CD4-positive, CD25-positive, alpha-beta regulatory T cell (primary cell): ENCODE data around the gene MTF1. TPM values are rescaled to one million over a fixed set of nuclear protein-coding genes. Genes with fewer than 3 reads are reported as not detected.

Experiments used
- ATAC-seq, 2 donors: fragments of 150-1000 bp; cut with Tn5 transposase; one replicate each; pipeline ENCODE4 v1.10.0; 2021; ENCODE audit warnings: low read depth in 2 of 2, moderate number of reproducible peaks in 2 of 2, moderate library complexity in 1 of 2
- DNase-seq, 3 donors: peaks; one replicate each; pipeline versions ENCODE4 v3.0.0 to v3.0.0-alpha.2; 2012 to 2022; ENCODE audit warnings: mixed read lengths in 1 of 3
- H3K27ac ChIP-seq: one replicate; pipeline ENCODE4 v1.7.0; 2013; ENCODE audit warnings: mild to moderate bottlenecking, low read length; ENCODE audit not compliant: insufficient read depth, poor library complexity, severe bottlenecking
- H3K27me3 ChIP-seq: one replicate; pipeline ENCODE4 v1.7.0; 2013; ENCODE audit warnings: low read length; ENCODE audit not compliant: control insufficient read depth, insufficient read depth
- H3K36me3 ChIP-seq: one replicate; pipeline ENCODE4 v1.7.0; 2013; ENCODE audit warnings: mild to moderate bottlenecking, low read length, moderate library complexity; ENCODE audit not compliant: control insufficient read depth, insufficient read depth
- H3K4me1 ChIP-seq: 2 replicates; pipeline ENCODE4 v1.7.0; 2013; ENCODE audit warnings: mild to moderate bottlenecking, low read length; ENCODE audit not compliant: insufficient read depth, control insufficient read depth, poor library complexity, severe bottlenecking
- H3K4me3 ChIP-seq: one replicate; pipeline ENCODE4 v1.7.0; 2013; ENCODE audit warnings: low read depth, mild to moderate bottlenecking, low read length, moderate library complexity
- H3K9me3 ChIP-seq, 2 experiments: 1 replicate in 1 of 2; 2 replicates in 1 of 2; pipeline ENCODE4 v1.7.0; 2013; ENCODE audit warnings: low read length in 2 of 2, mild to moderate bottlenecking in 1 of 2, moderate library complexity in 1 of 2; ENCODE audit not compliant: control insufficient read depth in 2 of 2
- H3K27ac Mint-ChIP-seq, 3 donors: one replicate each; pipeline ENCODE4 v1.8.0; 2020 to 2022; ENCODE audit warnings: mild to moderate bottlenecking in 3 of 3, mixed read lengths in 3 of 3, moderate library complexity in 2 of 3
- H3K27me3 Mint-ChIP-seq: one replicate; pipeline ENCODE4 v1.8.0; 2022; ENCODE audit warnings: mild to moderate bottlenecking, mixed read lengths
- H3K36me3 Mint-ChIP-seq: one replicate; pipeline ENCODE4 v1.8.0; 2020; ENCODE audit warnings: mixed read lengths
- H3K4me1 Mint-ChIP-seq, 4 donors: one replicate each; pipeline ENCODE4 v1.8.0; 2020 to 2022; ENCODE audit warnings: mixed read lengths in 4 of 4, mild to moderate bottlenecking in 1 of 4
- H3K4me3 Mint-ChIP-seq, 4 donors: one replicate each; pipeline ENCODE4 v1.8.0; 2020 to 2022; ENCODE audit warnings: mild to moderate bottlenecking in 4 of 4, mixed read lengths in 4 of 4, moderate library complexity in 3 of 4
- H3K9me3 Mint-ChIP-seq, 7 donors: one replicate each; pipeline ENCODE4 v1.8.0; 2020 to 2022; ENCODE audit warnings: mixed read lengths in 7 of 7, mild to moderate bottlenecking in 3 of 7, moderate library complexity in 2 of 7
- polyA plus RNA-seq, 4 donors: library from polyadenylated mRNA; unstranded; fragments of 300-500 nt; fragmentation: Illumina TruSeq; gene quantifications; one replicate each; pipeline ENCODE4 v1.2.3, GENCODE V29; 2021
- total RNA-seq: library from RNA; stranded (reverse); gene quantifications from one replicate; pipeline ENCODE4 v1.2.3, GENCODE V29; 2022

The MTF1 gene
- total and polyA plus RNA-seq, 5 donors from 2014 or later, result 16.3 to 34.1 (median 18.8) TPM

GRCh38 chr1:37845049-37845646 is 14.2 kb downstream of the MTF1 start:
- peak overlapping the region in 1 of 4 donors; percentile 54 for H3K4me3 Mint-ChIP-seq
- H3K36me3 Mint-ChIP-seq, result peaks cover 27% of the 10 kb centered on the region
- H3K27me3 Mint-ChIP-seq, result no peaks in the 10 kb centered on the region
- Histone ChIP-seq H3K36me3 (peaks cover 29% of the 10 kb centered on the region), H3K27me3 (no peaks in the 10 kb centered on the region), H3K9me3 (no peaks in the 10 kb centered on the region), H3K4me1 (peaks cover 7% of the 10 kb centered on the region), H3K27ac (no peak overlapping the region), H3K4me3 (no peak overlapping the region)
- DNase-seq (no peak), ATAC-seq (no peak)
- H3K27ac Mint-ChIP-seq, result peak overlapping the region; percentile 14 to 63 (median 46)
- H3K4me1 Mint-ChIP-seq, result peaks cover 27 to 57% (median 35%) of the 10 kb centered on the region in 4 donors
- no peaks in the 10 kb centered on the region for H3K9me3 Mint-ChIP-seq

DNA sequence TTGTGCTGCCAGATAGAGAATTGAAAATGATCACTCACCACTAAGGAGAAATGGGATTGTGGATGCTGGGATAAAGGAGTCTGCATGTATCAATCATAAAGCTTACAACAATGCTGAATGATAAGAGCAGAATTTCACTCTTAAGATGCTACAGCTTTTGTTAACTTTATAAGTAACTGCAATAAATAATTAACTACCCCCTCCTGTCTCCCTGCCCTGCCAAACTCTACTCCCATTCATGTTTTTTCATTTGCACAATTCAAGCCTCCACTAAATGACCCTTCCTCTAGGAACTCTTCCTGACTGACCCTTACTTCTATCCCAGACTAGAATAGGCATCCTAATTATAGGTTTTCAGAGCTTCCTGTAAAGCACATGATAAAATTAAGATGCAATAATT is 14.9 kb downstream of the MTF1 start:
- Mint-ChIP-seq H3K9me3 (no peaks in the 10 kb centered on the region), H3K27me3 (no peaks in the 10 kb centered on the region), H3K4me3 (no peak overlapping the region), H3K36me3 (peaks cover 32% of the 10 kb centered on the region), H3K27ac (peak overlapping the region in 1 of 3 donors; percentile 63), H3K4me1 (peaks cover 27 to 55% (median 34%) of the 10 kb centered on the region in 4 donors)
- DNase-seq (no peak), ATAC-seq (no peak)
- H3K27me3 ChIP-seq, result no peaks in the 10 kb centered on the region
- peaks cover 7% of the 10 kb centered on the region for H3K4me1 ChIP-seq
- peaks cover 32% of the 10 kb centered on the region for H3K36me3 ChIP-seq
- no peak overlapping the region for H3K27ac ChIP-seq
- H3K4me3 ChIP-seq, result no peak overlapping the region
- H3K9me3 ChIP-seq, result no peaks in the 10 kb centered on the region

- H3K4me3 ChIP-seq, result no peak overlapping the region
- ATAC-seq, result no peak
- H3K9me3 ChIP-seq, result no peaks in the 10 kb centered on the region
- no peaks in the 10 kb centered on the region for H3K27me3 Mint-ChIP-seq
- H3K27me3 ChIP-seq, result no peaks in the 10 kb centered on the region
- peaks cover 4% of the 10 kb centered on the region for H3K4me1 ChIP-seq
- no peak overlapping the region for H3K27ac Mint-ChIP-seq
- H3K9me3 Mint-ChIP-seq, result no peaks in the 10 kb centered on the region
- DNase-seq, result no peak
- peaks cover 13 to 32% (median 22%) of the 10 kb centered on the region in 4 donors for H3K4me1 Mint-ChIP-seq
- peaks cover 54% of the 10 kb centered on the region for H3K36me3 ChIP-seq
- no peak overlapping the region for H3K4me3 Mint-ChIP-seq
- no peak overlapping the region for H3K27ac ChIP-seq
- peaks cover 40% of the 10 kb centered on the region for H3K36me3 Mint-ChIP-seq
These were observed 17.7 kb downstream of the MTF1 start for GRCh38 chr1:37841652-37842051.

DNA sequence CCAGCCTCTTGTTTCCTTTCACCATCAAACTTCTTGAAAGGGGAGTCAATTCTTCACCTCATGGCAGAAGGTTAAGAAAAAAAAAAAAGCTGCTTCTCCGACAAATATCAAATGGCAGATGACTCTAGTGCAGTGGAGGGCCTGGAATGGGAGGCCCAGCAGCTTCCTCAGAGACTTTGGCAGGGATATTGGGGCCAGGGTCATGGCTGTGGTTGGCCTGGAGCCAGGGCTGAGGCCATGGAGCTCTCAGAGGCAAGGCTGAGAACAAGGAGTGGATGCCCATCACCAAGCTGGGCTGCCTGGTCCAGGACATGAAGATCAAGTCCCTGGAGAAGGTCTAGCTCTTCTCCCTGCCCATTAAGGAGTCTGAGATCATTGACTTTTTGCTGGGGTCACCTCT is 18.7 kb downstream of the MTF1 start:
- H3K27me3 ChIP-seq, result no peaks in the 10 kb centered on the region
- H3K36me3 Mint-ChIP-seq, result peaks cover 36% of the 10 kb centered on the region

DNA sequence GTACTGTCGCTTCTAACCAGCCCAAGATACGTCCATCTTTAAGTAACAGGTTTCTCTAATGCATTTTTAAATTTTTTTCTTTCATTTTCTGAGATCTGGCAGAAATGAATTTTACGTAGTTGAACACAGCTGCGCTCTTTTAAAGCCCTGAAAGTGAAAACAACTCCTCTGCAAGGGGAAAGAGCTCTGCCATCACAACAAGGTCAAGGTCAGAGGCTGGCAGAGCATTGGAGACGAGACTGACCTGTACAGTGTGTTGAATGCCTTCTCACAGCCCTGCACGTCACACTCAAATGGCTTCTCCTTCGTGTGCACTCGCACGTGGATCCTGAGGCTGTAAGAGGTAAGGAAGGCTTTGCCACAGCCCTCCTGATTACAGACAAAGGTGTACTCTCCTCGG is 19.7 kb downstream of the MTF1 start:
- peaks cover under 1 to 13% (median 7%) of the 10 kb centered on the region in 4 donors for H3K4me1 Mint-ChIP-seq
- peaks cover 33% of the 10 kb centered on the region for H3K36me3 Mint-ChIP-seq
- H3K4me3 Mint-ChIP-seq, result no peak overlapping the region
- Histone ChIP-seq H3K36me3 (peaks cover 67% of the 10 kb centered on the region), H3K4me1 (no peaks in the 10 kb centered on the region), H3K9me3 (no peaks in the 10 kb centered on the region), H3K4me3 (no peak overlapping the region), H3K27ac (no peak overlapping the region), H3K27me3 (no peaks in the 10 kb centered on the region)
- no peak for ATAC-seq
- H3K9me3 Mint-ChIP-seq, result no peaks in the 10 kb centered on the region
- H3K27me3 Mint-ChIP-seq, result no peaks in the 10 kb centered on the region
- no peak overlapping the region for H3K27ac Mint-ChIP-seq
- no peak for DNase-seq

More for the DNA sequence above, 18.7 kb downstream of the MTF1 start:
- peaks cover 4 to 23% (median 14%) of the 10 kb centered on the region in 4 donors for H3K4me1 Mint-ChIP-seq
- H3K4me3 ChIP-seq, result no peak overlapping the region
- H3K27me3 Mint-ChIP-seq, result no peaks in the 10 kb centered on the region
- H3K4me1 ChIP-seq, result no peaks in the 10 kb centered on the region
- H3K9me3 ChIP-seq, result no peaks in the 10 kb centered on the region
- no peak for DNase-seq
- peaks cover 60% of the 10 kb centered on the region for H3K36me3 ChIP-seq
- no peak overlapping the region for H3K27ac Mint-ChIP-seq
- ATAC-seq, result no peak
- H3K4me3 Mint-ChIP-seq, result no peak overlapping the region
- no peaks in the 10 kb centered on the region for H3K9me3 Mint-ChIP-seq
- H3K27ac ChIP-seq, result no peak overlapping the region

DNA sequence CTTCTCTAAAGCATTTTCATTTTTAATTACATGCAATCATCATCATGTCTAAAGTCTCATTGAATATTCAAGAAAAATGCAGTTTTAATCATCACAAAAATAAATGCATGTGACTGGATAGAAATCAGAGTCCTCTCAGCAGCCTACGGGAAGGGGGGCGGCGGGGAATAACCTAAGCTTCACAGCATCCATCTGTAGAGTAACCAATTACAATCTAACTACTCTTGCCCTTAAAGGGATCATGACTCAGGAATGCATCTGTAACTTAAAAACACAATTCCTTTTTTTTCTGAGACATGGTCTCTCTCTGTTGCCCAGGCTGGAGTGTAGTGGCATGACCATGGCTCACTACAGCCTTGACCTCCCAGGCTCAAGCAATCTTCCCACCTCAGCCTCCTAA is 22.6 kb downstream of the MTF1 start:
- no peaks in the 10 kb centered on the region for H3K9me3 ChIP-seq
- no peaks in the 10 kb centered on the region for H3K27me3 Mint-ChIP-seq
- no peak overlapping the region for H3K4me3 Mint-ChIP-seq
- H3K27ac ChIP-seq, result no peak overlapping the region
- H3K9me3 Mint-ChIP-seq, result no peaks in the 10 kb centered on the region
- peaks cover 36% of the 10 kb centered on the region for H3K36me3 Mint-ChIP-seq
- DNase-seq (no peak), ATAC-seq (no peak)
- peaks cover 89% of the 10 kb centered on the region for H3K36me3 ChIP-seq
- no peak overlapping the region for H3K27ac Mint-ChIP-seq
- no peaks in the 10 kb centered on the region for H3K27me3 ChIP-seq
- H3K4me1 ChIP-seq, result no peaks in the 10 kb centered on the region
- H3K4me1 Mint-ChIP-seq, result peaks cover 0 to 4% (median 0%) of the 10 kb centered on the region in 4 donors
- no peak overlapping the region for H3K4me3 ChIP-seq

- Histone ChIP-seq H3K27me3 (no peaks in the 10 kb centered on the region), H3K36me3 (peaks cover 74% of the 10 kb centered on the region), H3K4me1 (no peaks in the 10 kb centered on the region), H3K27ac (no peak overlapping the region), H3K4me3 (no peak overlapping the region), H3K9me3 (no peaks in the 10 kb centered on the region)
- H3K27me3 Mint-ChIP-seq, result no peaks in the 10 kb centered on the region
- peaks cover 0 to 6% (median 3%) of the 10 kb centered on the region in 4 donors for H3K4me1 Mint-ChIP-seq
- no peak overlapping the region for H3K4me3 Mint-ChIP-seq
- no peak overlapping the region for H3K27ac Mint-ChIP-seq
- no peaks in the 10 kb centered on the region for H3K9me3 Mint-ChIP-seq
- DNase-seq (no peak), ATAC-seq (no peak)
- peaks cover 34% of the 10 kb centered on the region for H3K36me3 Mint-ChIP-seq
These were observed 27.6 kb downstream of the MTF1 start for GRCh38 chr1:37831809-37832208.

GRCh38 chr1:37831109-37831508 is 28.3 kb downstream of the MTF1 start:
- Mint-ChIP-seq H3K4me3 (no peak overlapping the region), H3K4me1 (peaks cover 0 to 6% (median 4%) of the 10 kb centered on the region in 4 donors), H3K27me3 (no peaks in the 10 kb centered on the region), H3K27ac (peak overlapping the region in 1 of 3 donors; percentile 20), H3K36me3 (peaks cover 34% of the 10 kb centered on the region), H3K9me3 (no peaks in the 10 kb centered on the region)
- Histone ChIP-seq H3K4me3 (no peak overlapping the region), H3K36me3 (peaks cover 68% of the 10 kb centered on the region), H3K9me3 (no peaks in the 10 kb centered on the region), H3K4me1 (no peaks in the 10 kb centered on the region), H3K27ac (no peak overlapping the region), H3K27me3 (no peaks in the 10 kb centered on the region)
- DNase-seq (no peak), ATAC-seq (no peak)
